Testis (tissue), 3 donors: ENCODE data around the gene KCNQ1. TPM values are rescaled to one million over a fixed set of nuclear protein-coding genes. Genes with fewer than 3 reads are reported as not detected.

Source experiments
- DNase-seq: peaks from one replicate; pipeline ENCODE4 v3.0.0-alpha.2; 2019
- H3K27ac ChIP-seq, 2 donors: fragments of 200-600 bp; sonication (generic); one replicate each; pipeline ENCODE4 v1.5.1; 2019
- H3K27me3 ChIP-seq: fragments of 200-600 bp; sonication (generic); one replicate; pipeline ENCODE4 v1.5.1; 2019
- H3K36me3 ChIP-seq: fragments of 200-600 bp; sonication (generic); one replicate; pipeline ENCODE4 v1.5.1; 2017; ENCODE audit warnings: low read depth; ENCODE audit errors: missing control alignments
- H3K4me1 ChIP-seq: fragments of 200-600 bp; sonication (generic); one replicate; pipeline ENCODE4 v1.5.1; 2019
- H3K4me3 ChIP-seq, 2 donors: fragments of 200-600 bp; sonication (generic); one replicate each; pipeline ENCODE4 v1.5.1; 2017 to 2019
- H3K9me3 ChIP-seq: fragments of 200-600 bp; sonication (generic); one replicate; pipeline ENCODE4 v1.5.1; 2017
- CTCF ChIP-seq, 3 experiments: fragments of 450-650 bp in 2 of 3; fragments of 200-600 bp in 1 of 3; sonication (generic) in 1 of 3; IDR thresholded peaks; one replicate each; pipeline ENCODE4 v1.5.1; 2016 to 2019; ENCODE audit warnings: antibody characterized with exemption in 3 of 3, mild to moderate bottlenecking in 2 of 3, moderate library complexity in 1 of 3
- POLR2A ChIP-seq: fragments of 450-650 bp; IDR thresholded peaks from one replicate; pipeline ENCODE4 v1.6.1; 2017; ENCODE audit warnings: antibody characterized with exemption, mild to moderate bottlenecking, moderate library complexity
- WGBS, 2 donors: methylation state at CpG; one replicate each; pipeline ENCODE4 v1.1.5; 2018; 5-methylcytosine and 5-hydroxymethylcytosine counted together
- intact Hi-C: fragments of 100-400 bp; cut with DNase I; formaldehyde crosslinking; loops from one replicate; pipeline ENCODE4 v1.15.1; 2023; ENCODE audit warnings: low total_unique reads
- polyA plus RNA-seq: library from polyadenylated mRNA; stranded (reverse); fragments of 350-450 nt; fragmentation: Illumina TruSeq; extraction: RNeasy Lipid Tissue Mini Kit (QIAGEN cat#74804); gene quantifications from one replicate; pipeline ENCODE4 v1.2.3, GENCODE V29; 2014; ENCODE audit warnings: low read depth, low replicate concordance; ENCODE audit not compliant: insufficient read depth
- total RNA-seq, 2 donors: library from RNA; depleted of rRNA; stranded (reverse); fragments of >200 nt; gene quantifications; one replicate each; pipeline ENCODE4 v1.2.3, GENCODE V29; 2016

The KCNQ1 gene
- total and polyA plus RNA-seq, 3 donors from 2014 or later, result 6.0 to 24.2 (median 12.8) TPM

- intact Hi-C loops, result no loop called here
- Histone ChIP-seq H3K27ac (no peak overlapping the region), H3K9me3 (no peaks in the 10 kb centered on the region), H3K4me1 (no peaks in the 10 kb centered on the region), H3K36me3 (no peaks in the 10 kb centered on the region), H3K4me3 (no peak overlapping the region), H3K27me3 (no peaks in the 10 kb centered on the region)
- peak; percentile 9 for DNase-seq
- TF ChIP-seq POLR2A (no peak), CTCF (IDR thresholded peaks at IDR 0.05) (no peak)
- 61 to 73% methylated on average over 15 to 16 of the region's 16 CpGs for WGBS, 2 donors
These were observed 64.7 kb downstream of the KCNQ1 start for GRCh38 chr11:2509481-2510001.

- 81 to 83% methylated on average over 12 to 16 of the region's 16 CpGs for WGBS, 2 donors
- Histone ChIP-seq H3K36me3 (no peaks in the 10 kb centered on the region), H3K4me1 (no peaks in the 10 kb centered on the region), H3K27me3 (no peaks in the 10 kb centered on the region), H3K4me3 (no peak overlapping the region), H3K9me3 (no peaks in the 10 kb centered on the region), H3K27ac (no peak overlapping the region)
- intact Hi-C loops, result no loop called here
- TF ChIP-seq CTCF (IDR thresholded peaks at IDR 0.05) (no peak), POLR2A (no peak)
- DNase-seq, result no peak
These were observed 66.0 kb downstream of the KCNQ1 start for GRCh38 chr11:2510626-2511402.

GRCh38 chr11:2511421-2512369, 66.9 kb downstream of the KCNQ1 start:
- peak; percentile 15 for DNase-seq
- intact Hi-C loops, result no loop called here

More at GRCh38 chr11:2511421-2512369, 66.9 kb downstream of the KCNQ1 start:
- H3K4me3 ChIP-seq, result no peak overlapping the region
- H3K27me3 ChIP-seq, result no peaks in the 10 kb centered on the region
- 86 to 91% methylated on average over 22 to 27 of the region's 27 CpGs for WGBS, 2 donors
- H3K27ac ChIP-seq, result no peak overlapping the region
- TF ChIP-seq CTCF (IDR thresholded peaks at IDR 0.05), result no peak
- no peak for TF ChIP-seq POLR2A
- H3K36me3 ChIP-seq, result no peaks in the 10 kb centered on the region
- H3K9me3 ChIP-seq, result no peaks in the 10 kb centered on the region
- no peaks in the 10 kb centered on the region for H3K4me1 ChIP-seq
